Posterior vena cava (tissue), 2 donors: ENCODE data around the gene PDRG1. TPM values are rescaled to one million over a fixed set of nuclear protein-coding genes. Genes with fewer than 3 reads are reported as not detected.

Experiments
- DNase-seq: peaks from one replicate; pipeline ENCODE4 v3.0.0-alpha.2; 2020; ENCODE audit warnings: low spot score
- intact Hi-C, 2 donors: fragments of 100-400 bp; cut with DNase I; formaldehyde crosslinking; loops; one replicate each; pipeline versions ENCODE4 v1.14.1 to v1.14.2; 2022 to 2023
- total RNA-seq, 2 donors: library from RNA; stranded (reverse); fragmentation: NEBNext Ultra II Directional; extraction: Animal tissue kit (Norgen Biotek cat#: 25700); gene quantifications; one replicate each; pipeline ENCODE4 v1.2.1, GENCODE V29; 2021
- donor health status: DM: yes; HTN: yes; CAD: no.
- donor health status: DM: yes; HTN: yes; CAD: no.

The PDRG1 gene
- total RNA-seq, 2 donors from 2014 or later, result 5.0 to 5.3 TPM

GRCh38 chr20:31915491-31916280 lies 36.2 kb downstream of the PDRG1 start:
- peak; percentile 45 for DNase-seq
- intact Hi-C loops, result no loop called here

DNA sequence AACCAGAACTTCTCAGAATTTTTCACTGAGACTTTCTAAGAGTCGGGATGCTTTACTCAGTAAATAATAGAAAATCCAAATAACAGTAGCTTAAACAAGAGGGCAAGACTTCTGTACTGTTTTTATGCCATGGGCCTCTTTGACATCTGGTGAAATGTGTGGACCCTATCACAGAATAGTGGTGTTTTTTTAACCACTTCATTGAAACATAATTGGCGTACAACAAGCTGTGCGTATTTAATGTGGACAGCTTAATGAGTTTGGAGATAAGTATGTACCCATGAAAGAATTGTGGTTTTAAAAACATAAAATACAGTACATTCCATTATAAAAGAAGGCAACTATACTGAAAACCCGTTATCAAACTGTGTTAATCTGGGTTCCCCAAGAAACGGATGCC lies 37.7 kb downstream of the PDRG1 start:
- intact Hi-C loops, result no loop called here
- no peak for DNase-seq

- DNase-seq, result peak; percentile 40
- intact Hi-C loops, result no loop called here
These were observed 38.3 kb downstream of the PDRG1 start for GRCh38 chr20:31913431-31914157.

DNA sequence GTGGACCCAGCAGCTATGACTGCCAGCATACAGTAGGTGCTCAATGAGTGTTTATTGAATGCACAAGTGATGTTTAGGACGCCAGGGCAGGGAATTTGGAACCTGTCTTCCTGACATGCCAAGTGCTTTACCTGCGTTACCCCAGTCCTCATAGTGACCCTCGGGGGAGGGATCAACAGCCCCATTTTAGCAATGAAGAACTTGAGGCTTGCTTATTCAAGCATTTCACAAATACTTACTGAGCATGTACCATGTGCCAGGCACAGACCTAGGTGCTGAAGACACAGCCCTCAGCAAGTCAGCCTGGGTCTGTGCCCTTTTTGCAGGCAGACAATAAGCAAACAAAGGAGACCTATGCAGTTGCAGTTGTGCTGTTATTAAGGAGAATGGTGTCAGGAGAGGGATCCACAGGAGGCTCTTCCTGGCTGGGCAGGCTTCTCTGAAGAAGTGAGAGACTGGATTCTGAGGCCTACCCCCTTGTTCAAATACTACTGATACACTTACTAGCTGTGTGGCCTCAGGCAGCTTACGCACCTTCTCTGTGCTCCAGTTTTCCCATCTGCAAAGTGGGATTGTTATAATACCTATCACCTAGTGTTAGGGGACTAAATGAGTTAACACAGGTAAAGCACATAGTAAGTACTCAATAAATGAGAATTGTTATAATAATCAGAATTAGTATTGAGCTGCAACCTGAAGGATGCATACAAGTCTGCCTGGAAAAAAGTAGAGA lies 41.6 kb downstream of the PDRG1 start:
- no peak for DNase-seq
- intact Hi-C loops, result no loop called here

DNA sequence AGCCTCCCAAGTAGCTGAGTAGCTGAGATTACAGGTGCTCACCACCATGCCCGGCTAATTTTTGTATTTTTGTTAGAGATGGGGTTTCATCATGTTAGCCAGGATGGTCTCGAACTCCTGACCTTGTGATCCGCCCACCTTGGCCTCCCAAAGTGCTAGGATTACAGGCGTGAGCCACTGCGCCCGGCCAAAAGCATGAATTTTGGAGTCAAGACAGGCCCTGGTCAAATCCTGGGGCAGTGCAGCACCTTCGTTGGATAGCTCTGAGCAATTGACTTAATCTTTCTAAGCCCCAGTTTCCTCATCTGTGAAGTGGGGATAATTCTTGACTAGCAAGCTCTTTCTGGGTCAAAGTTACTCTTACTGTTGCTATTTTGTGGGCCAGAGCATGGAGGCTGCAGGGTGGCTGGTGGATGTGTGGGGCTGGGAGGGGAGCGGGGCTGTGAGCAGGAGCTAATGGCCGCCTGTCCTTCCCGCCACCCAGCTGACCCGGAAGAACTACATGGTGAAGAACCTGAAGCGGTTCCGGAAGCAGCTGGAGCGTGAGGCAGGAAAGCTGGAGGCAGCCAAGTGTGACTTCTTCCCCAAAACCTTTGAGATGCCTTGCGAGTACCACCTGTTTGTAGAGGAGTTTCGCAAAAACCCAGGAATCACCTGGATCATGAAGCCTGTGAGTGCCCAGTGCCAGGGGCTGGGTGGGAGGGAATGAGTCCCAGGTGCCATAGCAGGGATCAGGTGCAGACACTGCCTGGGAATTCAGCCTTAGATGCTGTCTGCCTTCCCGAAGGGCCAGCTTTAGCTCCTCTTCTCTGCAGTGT lies 42.4 kb downstream of the PDRG1 start:
- DNase-seq, result no peak

GRCh38 chr20:31908424-31908823 lies 43.4 kb downstream of the PDRG1 start:
- no peak for DNase-seq
- intact Hi-C loops, result no loop called here

More for the DNA sequence above, 42.4 kb downstream of the PDRG1 start:
- intact Hi-C loops, result no loop called here

DNA sequence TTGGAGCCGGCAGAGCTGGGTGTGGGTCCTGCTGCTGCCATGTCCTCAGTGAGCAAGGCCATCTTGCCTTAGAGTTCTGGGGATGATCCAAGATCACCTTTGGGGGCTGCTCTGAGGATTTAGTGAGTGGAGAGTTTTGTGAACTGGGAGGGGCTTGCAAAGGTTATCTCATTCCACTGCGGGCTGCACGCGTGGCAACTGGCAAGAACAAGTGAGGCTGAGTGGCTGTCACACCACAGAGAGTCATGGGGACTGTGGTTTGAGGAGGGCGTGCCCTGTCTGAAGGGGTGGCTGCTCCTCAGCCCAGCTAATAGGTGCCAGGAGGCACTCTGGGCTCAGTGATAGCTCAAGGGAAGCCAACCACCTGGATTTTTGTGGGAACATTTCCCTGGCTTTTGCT lies 43.8 kb downstream of the PDRG1 start:
- no peak for DNase-seq

DNA sequence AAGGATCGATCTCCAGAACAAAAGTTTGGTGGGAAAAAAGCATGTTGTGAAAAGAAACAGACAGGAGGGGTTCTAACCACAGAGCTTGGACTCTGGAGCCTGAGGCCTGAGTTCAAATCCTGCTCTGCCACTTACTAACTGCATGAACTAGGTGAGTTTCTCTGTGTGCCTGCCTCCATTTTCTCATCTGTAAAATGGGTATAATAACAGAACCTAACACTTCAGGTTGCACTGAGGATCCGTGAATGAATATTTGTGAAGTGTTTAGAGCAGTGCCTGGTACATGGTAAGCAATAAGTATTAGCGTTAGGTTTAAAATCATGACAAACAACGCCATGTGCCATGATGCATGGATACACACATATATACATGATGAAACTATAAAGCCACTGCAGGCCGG lies 44.8 kb downstream of the PDRG1 start:
- DNase-seq, result no peak
- intact Hi-C loops, result no loop called here

More for the DNA sequence above, 43.8 kb downstream of the PDRG1 start:
- intact Hi-C loops, result no loop called here

DNA sequence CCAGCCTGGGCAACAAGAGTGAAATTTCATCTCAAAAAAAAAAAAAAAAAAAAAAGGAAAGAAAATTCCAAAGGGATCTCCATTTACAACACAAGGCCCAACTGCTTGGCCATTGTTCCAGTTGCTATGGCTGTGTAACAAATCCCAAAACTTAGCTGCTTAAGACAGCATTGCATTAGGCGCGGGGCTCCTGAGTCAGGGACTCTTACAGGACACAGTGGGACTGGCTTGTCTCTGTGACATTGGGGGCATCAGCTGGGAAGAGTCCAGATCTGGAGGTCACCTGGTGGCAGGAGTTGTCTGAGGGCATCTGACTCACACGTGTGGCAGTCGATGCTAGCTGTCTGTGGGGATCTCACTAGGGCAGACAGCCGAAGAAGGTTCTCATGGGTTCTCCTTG lies 45.8 kb downstream of the PDRG1 start:
- DNase-seq, result no peak
- intact Hi-C loops, result no loop called here

GRCh38 chr20:31903627-31904386 lies 48.0 kb downstream of the PDRG1 start:
- intact Hi-C loops, result no loop called here

GRCh38 chr20:31901615-31902014 lies 50.2 kb downstream of the PDRG1 start:
- DNase-seq, result no peak
- intact Hi-C loops, result no loop called here

More at GRCh38 chr20:31903627-31904386, 48.0 kb downstream of the PDRG1 start:
- DNase-seq, result no peak

DNA sequence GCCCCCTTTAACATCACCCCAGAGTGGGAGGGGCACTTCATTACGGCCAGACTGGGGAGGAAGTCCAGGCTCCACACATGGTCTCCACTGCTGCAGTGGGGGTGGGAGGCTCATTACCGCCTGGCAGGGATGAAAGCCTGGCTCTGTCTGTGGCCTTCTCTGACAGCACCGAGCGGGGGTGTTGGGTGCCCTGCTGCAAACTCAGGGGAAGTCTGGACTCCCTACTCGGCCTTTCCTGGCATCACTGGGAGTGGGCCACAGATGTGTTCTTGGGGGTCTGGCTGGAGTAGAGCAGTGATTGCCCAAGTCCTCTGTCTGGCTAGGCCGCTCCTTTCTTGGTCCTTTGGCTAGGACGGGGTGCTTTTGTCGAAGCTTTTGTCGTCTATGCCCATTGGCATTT lies 54.3 kb downstream of the PDRG1 start:
- intact Hi-C loops, result no loop called here
- no peak for DNase-seq

- peak; percentile 68 for DNase-seq
- intact Hi-C loops, result no loop called here
These were observed 55.8 kb downstream of the PDRG1 start for GRCh38 chr20:31896049-31896448.

DNA sequence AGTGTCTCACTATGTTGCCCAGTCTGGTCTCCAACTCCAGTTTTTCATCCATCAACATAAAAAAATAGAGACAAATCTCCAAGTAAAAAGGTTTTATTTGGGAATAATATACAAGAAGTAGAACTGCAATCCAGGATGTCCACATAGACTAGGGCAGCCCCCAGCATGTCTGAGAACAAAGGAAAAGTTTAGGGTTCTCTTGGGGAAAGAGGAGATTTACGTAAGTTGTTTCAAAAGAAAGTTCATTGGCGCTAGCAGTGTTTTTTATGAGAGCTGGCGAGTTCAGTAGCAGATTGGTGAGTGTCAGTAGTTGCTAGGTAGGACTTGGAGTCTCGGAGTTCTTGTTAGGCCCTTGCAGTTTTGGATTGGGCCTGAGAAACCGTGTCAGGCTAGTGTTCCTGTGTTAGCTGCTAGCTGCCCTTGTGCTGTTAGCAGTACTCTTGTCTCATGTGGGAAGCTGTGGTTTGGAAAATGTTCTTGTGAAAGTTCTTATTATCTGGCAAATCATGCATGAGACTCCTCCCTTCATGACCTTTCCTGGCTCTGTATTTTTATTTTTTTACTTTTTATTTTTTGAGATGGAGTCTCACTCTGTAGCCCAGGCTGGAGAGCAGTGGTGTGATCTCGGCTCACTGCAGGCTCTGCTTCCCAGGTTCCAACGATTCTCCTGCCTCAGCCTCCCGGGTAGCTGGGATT lies 56.7 kb downstream of the PDRG1 start:
- peak; percentile 80 for DNase-seq
- intact Hi-C loops, result no loop called here
